Measurements from ENCODE around the gene RTN4IP1. TPM values are rescaled to one million over a fixed set of nuclear protein-coding genes. Genes with fewer than 3 reads are reported as not detected.

The RTN4IP1 gene
- total and polyA plus RNA-seq, 9 of the 15 experiments (the other 6 are each of a cell fraction or from before 2014, with no cell fraction given): 17.9 to 46.0 (median 22.2) TPM

DNA sequence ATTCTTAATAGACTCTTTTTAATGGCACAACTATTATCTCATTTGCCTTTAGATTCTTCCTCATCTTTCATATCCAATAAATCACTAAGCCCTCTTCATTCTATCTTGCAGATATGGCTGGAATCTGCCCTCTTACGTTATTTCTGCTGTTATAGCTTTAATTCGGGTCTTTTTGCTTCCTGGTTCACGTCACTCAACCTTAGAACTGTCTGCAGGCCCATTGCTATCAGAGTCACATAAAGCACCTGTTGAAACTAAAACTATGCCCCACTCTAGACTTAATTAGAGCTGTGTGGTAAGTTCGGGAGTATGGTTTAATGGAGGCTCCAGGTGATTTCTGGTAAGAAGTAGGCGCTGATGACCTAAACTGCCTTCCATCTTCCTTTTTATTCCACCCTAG is 1.1 kb upstream of the RTN4IP1 start:
- Histone ChIP-seq H3K79me2 (ENCODE audit: control insufficient read depth, insufficient read depth, low read length) (peaks cover 73% of the 10 kb centered on the region), H4K20me1 (replicated peaks; ENCODE audit: control insufficient read depth, insufficient read depth, low read length) (no peaks in the 10 kb centered on the region; the same call in 1 of the 2 replicates), H3K36me3 (ENCODE audit: control insufficient read depth, insufficient read depth, low read length) (no peaks in the 10 kb centered on the region; the same call in 1 of the 3 replicates), H3K4me2 (ENCODE audit: insufficient read depth, low read length) (peak overlapping the region; percentile 96), H3K4me3 (peak overlapping the region; percentile 79), H3K9me3 (replicated peaks; ENCODE audit: control insufficient read depth, insufficient read depth, low read depth, low read length) (no peaks in the 10 kb centered on the region), H3K9ac (ENCODE audit: insufficient read depth in 1 of 2, low read depth in 2 of 2, low read length in 2 of 2) (peak overlapping the region in 1 of 2 experiments; percentile 86; a peak in 2 of 4 replicates), H3K4me1 (replicated peaks in 1 of 2; ENCODE audit: control insufficient read depth in 2 of 2, insufficient read depth in 2 of 2, low read length in 2 of 2) (peaks cover 3 to 6% of the 10 kb centered on the region in 2 experiments; a peak in 1 of 5 replicates), H2AFZ (ENCODE audit: low read depth, low read length) (peak overlapping the region; percentile 85), H3K27me3 (ENCODE audit: control insufficient read depth in 2 of 2, insufficient read depth in 2 of 2, low read length in 2 of 2) (no peaks in the 10 kb centered on the region), H3K27ac (ENCODE audit: extremely low read depth, low read depth, low read length) (peak overlapping the region; percentile 81), H3K9me1 (ENCODE audit: control insufficient read depth, insufficient read depth, low read length) (no peaks in the 10 kb centered on the region)
- no peak for FAIRE-seq
- in situ Hi-C loops (cut with MboI) (no loop called here), intact Hi-C loops (cut with micrococcal nuclease) (no loop called here)
- peak; percentile 23 to 32 (median 24) for DNase-seq (ENCODE audit: extremely low read depth in 1 of 4, low spot score in 3 of 4)
- 26% methylated on average over 5 of the region's 5 CpGs for WGBS (ENCODE audit: insufficient coverage, low coverage, missing lambda C conversion rate)
- TF ChIP-seq, protein P1, sequence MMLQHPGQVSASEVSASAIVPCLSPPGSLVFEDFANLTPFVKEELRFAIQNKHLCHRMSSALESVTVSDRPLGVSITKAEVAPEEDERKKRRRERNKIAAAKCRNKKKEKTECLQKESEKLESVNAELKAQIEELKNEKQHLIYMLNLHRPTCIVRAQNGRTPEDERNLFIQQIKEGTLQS (IDR thresholded peaks at IDR 0.05): no peak
- TF ChIP-seq, protein P1 (CRISPR knock-in tag; conservative IDR thresholded peaks at IDR 0.05): no peak
- peak in 1 of 3 experiments; percentile 37 for TF ChIP-seq YY1 (IDR thresholded peaks at IDR 0.05; ENCODE audit: borderline replicate concordance in 1 of 3, control insufficient read depth in 1 of 3, extremely low read depth in 1 of 3, insufficient read depth in 3 of 3, insufficient read length in 1 of 3, insufficient replicate concordance in 2 of 3, low read depth in 1 of 3, low read length in 2 of 3)
- TF ChIP-seq PKNOX1 (IDR thresholded peaks at IDR 0.05): peak; percentile 74
- ChIA-PET CTCF (ENCODE audit: low intra/inter-chr PET ratio) (no interaction called here), POLR2A (interaction anchor here (0.9 to 1.1 kb wide), 2 partner anchors 13 to 83 kb away, joined by 3 read pairs; no protein-coding TSS in a partner anchor)
- BruUV-seq (replicated peaks): TSS peak; percentile 56
- peak; percentile 31 for ATAC-seq

Data from K562 (cell line).